HepG2 (cell line): Measurements from ENCODE around the gene ALKBH5. TPM values are rescaled to one million over a fixed set of nuclear protein-coding genes. Genes with fewer than 3 reads are reported as not detected.
A peak's percentile ranks its signal among the peaks of the same experiment; 100 is the strongest.

Experiments used
- CBX1 ChIP-seq: IDR thresholded peaks from one replicate; pipeline ENCODE4 v1.6.1; 2016; ENCODE audit warnings: antibody characterized with exemption, low read depth
- CCDC6 ChIP-seq: sonication (generic); formaldehyde crosslinking; IDR thresholded peaks from 2 replicates; pipeline ENCODE4 v1.8.1; 2022; ENCODE audit warnings: mild to moderate bottlenecking, missing genetic modification reagents, moderate library complexity
- CREM ChIP-seq, 2 experiments: sonication (generic) in 1 of 2; formaldehyde crosslinking in 1 of 2; IDR thresholded peaks; 2 replicates each; pipeline versions ENCODE4 v1.4.0 to v1.6.1; 2016 to 2020; ENCODE audit warnings: antibody characterized with exemption in 1 of 2, mild to moderate bottlenecking in 1 of 2, missing genetic modification reagents in 1 of 2
- TARDBP ChIP-seq: sonication (generic); formaldehyde crosslinking; IDR thresholded peaks from 2 replicates; pipeline ENCODE4 v1.8.0; 2022; ENCODE audit warnings: mild to moderate bottlenecking, missing genetic modification reagents
- ZBTB21 ChIP-seq: sonication (generic); formaldehyde crosslinking; IDR thresholded peaks from 2 replicates; pipeline ENCODE4 v1.4.0; 2020; ENCODE audit warnings: missing genetic modification reagents
- ZNF224 ChIP-seq: sonication (generic); formaldehyde crosslinking; IDR thresholded peaks from 2 replicates; pipeline ENCODE4 v1.5.0; 2020; ENCODE audit warnings: mild to moderate bottlenecking, missing genetic modification reagents
- ZNF292 ChIP-seq: sonication (generic); formaldehyde crosslinking; IDR thresholded peaks from 2 replicates; pipeline ENCODE4 v1.8.1; 2022; ENCODE audit warnings: mild to moderate bottlenecking, low read depth, missing genetic modification reagents, borderline replicate concordance
- ZNF749 ChIP-seq: sonication (generic); formaldehyde crosslinking; IDR thresholded peaks from 2 replicates; pipeline ENCODE4 v1.8.0; 2022; ENCODE audit warnings: mild to moderate bottlenecking, missing genetic modification reagents, moderate library complexity, borderline replicate concordance
- ZNF776 ChIP-seq: sonication (generic); formaldehyde crosslinking; IDR thresholded peaks from 2 replicates; pipeline ENCODE4 v1.4.0; 2020; ENCODE audit warnings: mild to moderate bottlenecking, missing genetic modification reagents
- polyA plus RNA-seq, 8 experiments: library from polyadenylated mRNA; depleted of rRNA in 3 of 8; stranded (reverse) in 7 of 8; unstranded in 1 of 8; fragments of >200 nt; fragmentation: Illumina TruSeq in 4 of 8; extraction: Trizol in 4 of 8; gene quantifications; 2 replicates each; pipeline versions ENCODE4 v1.2.1 to v1.2.3, GENCODE V29; 2011 to 2016; ENCODE audit warnings: low read depth in 4 of 8, missing spikeins in 1 of 8, mixed read lengths in 1 of 8; ENCODE audit not compliant: insufficient read depth in 1 of 8
- total RNA-seq, 5 experiments: library from RNA; depleted of rRNA; stranded (reverse); fragments of >200 nt; fragmentation: Illumina TruSeq; extraction: Trizol; gene quantifications; 2 replicates each; pipeline ENCODE4 v1.2.3, GENCODE V29; 2016; ENCODE audit warnings: low read depth in 1 of 5
- TF ChIP-seq, protein P1 (sequence below): sonication (generic); formaldehyde crosslinking; IDR thresholded peaks from 2 replicates; pipeline ENCODE4 v1.5.0; 2020; ENCODE audit warnings: mild to moderate bottlenecking, missing genetic modification reagents
- TF ChIP-seq, protein P2 (sequence below): sonication (generic); formaldehyde crosslinking; IDR thresholded peaks from 2 replicates; pipeline ENCODE4 v1.9.0; 2022; ENCODE audit warnings: missing genetic modification reagents, mild to moderate bottlenecking, borderline replicate concordance
- TF ChIP-seq, protein P3 (sequence below): sonication (generic); formaldehyde crosslinking; IDR thresholded peaks from 2 replicates; pipeline ENCODE4 v1.9.0; 2021; ENCODE audit warnings: missing genetic modification reagents, borderline replicate concordance
- TF ChIP-seq, protein P4 (sequence below), 2 experiments: sonication (generic) in 1 of 2; formaldehyde crosslinking in 1 of 2; IDR thresholded peaks; 2 replicates each; pipeline versions ENCODE4 v1.4.0 to v1.6.1; 2018 to 2020; ENCODE audit warnings: missing genetic modification reagents in 2 of 2, borderline replicate concordance in 1 of 2, low read depth in 1 of 2, mild to moderate bottlenecking in 1 of 2, missing biosample characterization in 1 of 2
- TF ChIP-seq, protein P5 (sequence below): IDR thresholded peaks from 2 replicates; pipeline ENCODE4 v1.6.1; 2018; ENCODE audit warnings: missing genetic modification reagents

Gene ALKBH5
- total and polyA plus RNA-seq, 2 of the 13 experiments (the other 11 are each of a cell fraction or from before 2014, with no cell fraction given) = 68.9 to 76.9 TPM

DNA sequence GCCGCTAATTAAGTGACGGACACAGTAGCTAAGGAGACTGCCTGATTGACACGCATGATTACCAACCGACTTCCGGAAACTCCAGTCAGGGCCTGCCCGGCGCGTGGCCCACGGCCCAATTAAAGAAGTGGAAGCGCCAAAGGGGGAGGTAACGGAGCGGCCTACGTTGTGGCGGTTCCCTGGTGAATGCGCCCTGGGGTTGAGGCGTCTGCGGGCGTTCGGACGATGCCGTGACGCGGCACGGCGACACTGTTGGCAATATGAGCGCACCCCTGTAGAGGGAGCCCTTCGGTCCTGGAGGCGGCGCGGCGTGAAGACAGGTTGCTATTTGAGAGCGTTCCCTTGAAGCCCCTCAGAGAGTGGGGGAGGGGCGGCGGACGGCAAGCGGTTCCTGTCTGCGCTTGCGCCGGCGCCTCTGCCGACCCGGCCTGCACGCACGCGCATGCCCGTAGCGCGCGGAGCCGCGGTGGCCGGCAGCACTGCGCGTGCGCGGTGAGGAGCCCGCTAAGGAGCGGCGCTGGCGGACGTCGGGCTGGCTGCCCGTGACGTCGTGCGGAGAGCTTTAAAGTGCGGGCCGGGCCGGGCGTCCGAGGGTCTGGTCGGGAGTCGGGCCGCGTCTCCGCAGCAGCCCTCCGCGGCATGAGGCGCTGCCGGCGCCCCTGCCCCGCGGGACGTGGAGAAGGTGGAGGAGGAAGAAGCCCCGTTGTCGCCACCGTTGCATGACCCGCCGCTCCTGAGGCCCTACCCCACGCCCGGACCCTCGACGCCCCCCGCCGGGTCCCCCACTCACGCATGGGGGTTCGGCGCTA lies at the start of gene ALKBH5 (continued):
- TF ChIP-seq, protein P1, sequence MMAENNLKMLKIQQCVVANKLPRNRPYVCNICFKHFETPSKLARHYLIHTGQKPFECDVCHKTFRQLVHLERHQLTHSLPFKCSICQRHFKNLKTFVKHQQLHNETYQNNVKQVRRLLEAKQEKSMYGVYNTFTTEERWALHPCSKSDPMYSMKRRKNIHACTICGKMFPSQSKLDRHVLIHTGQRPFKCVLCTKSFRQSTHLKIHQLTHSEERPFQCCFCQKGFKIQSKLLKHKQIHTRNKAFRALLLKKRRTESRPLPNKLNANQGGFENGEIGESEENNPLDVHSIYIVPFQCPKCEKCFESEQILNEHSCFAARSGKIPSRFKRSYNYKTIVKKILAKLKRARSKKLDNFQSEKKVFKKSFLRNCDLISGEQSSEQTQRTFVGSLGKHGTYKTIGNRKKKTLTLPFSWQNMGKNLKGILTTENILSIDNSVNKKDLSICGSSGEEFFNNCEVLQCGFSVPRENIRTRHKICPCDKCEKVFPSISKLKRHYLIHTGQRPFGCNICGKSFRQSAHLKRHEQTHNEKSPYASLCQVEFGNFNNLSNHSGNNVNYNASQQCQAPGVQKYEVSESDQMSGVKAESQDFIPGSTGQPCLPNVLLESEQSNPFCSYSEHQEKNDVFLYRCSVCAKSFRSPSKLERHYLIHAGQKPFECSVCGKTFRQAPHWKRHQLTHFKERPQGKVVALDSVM = 0 out of 2 replicates have a peak, but pooled peaks have one; percentile 11
- TF ChIP-seq, protein P2, sequence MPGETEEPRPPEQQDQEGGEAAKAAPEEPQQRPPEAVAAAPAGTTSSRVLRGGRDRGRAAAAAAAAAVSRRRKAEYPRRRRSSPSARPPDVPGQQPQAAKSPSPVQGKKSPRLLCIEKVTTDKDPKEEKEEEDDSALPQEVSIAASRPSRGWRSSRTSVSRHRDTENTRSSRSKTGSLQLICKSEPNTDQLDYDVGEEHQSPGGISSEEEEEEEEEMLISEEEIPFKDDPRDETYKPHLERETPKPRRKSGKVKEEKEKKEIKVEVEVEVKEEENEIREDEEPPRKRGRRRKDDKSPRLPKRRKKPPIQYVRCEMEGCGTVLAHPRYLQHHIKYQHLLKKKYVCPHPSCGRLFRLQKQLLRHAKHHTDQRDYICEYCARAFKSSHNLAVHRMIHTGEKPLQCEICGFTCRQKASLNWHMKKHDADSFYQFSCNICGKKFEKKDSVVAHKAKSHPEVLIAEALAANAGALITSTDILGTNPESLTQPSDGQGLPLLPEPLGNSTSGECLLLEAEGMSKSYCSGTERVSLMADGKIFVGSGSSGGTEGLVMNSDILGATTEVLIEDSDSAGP (CRISPR knock-in tag) = peak; percentile 96
- TF ChIP-seq ZNF224 (CRISPR knock-in tag) = no peak
- TF ChIP-seq, protein P3, sequence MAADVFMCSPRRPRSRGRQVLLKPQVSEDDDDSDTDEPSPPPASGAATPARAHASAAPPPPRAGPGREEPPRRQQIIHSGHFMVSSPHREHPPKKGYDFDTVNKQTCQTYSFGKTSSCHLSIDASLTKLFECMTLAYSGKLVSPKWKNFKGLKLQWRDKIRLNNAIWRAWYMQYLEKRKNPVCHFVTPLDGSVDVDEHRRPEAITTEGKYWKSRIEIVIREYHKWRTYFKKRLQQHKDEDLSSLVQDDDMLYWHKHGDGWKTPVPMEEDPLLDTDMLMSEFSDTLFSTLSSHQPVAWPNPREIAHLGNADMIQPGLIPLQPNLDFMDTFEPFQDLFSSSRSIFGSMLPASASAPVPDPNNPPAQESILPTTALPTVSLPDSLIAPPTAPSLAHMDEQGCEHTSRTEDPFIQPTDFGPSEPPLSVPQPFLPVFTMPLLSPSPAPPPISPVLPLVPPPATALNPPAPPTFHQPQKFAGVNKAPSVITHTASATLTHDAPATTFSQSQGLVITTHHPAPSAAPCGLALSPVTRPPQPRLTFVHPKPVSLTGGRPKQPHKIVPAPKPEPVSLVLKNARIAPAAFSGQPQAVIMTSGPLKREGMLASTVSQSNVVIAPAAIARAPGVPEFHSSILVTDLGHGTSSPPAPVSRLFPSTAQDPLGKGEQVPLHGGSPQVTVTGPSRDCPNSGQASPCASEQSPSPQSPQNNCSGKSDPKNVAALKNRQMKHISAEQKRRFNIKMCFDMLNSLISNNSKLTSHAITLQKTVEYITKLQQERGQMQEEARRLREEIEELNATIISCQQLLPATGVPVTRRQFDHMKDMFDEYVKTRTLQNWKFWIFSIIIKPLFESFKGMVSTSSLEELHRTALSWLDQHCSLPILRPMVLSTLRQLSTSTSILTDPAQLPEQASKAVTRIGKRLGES (CRISPR knock-in tag) = no peak
- TF ChIP-seq ZNF749 (CRISPR knock-in tag) = no peak; the same call in 1 of the 2 replicates
- TF ChIP-seq ZBTB21 (CRISPR knock-in tag) = peak; percentile 11; the same call in 1 of the 2 replicates
- TF ChIP-seq CCDC6 = peak; percentile 68; the same call in 1 of the 2 replicates
- peak; percentile 34; the same call in 1 of the 2 replicates for TF ChIP-seq TARDBP (CRISPR knock-in tag)
- TF ChIP-seq, protein P4, sequence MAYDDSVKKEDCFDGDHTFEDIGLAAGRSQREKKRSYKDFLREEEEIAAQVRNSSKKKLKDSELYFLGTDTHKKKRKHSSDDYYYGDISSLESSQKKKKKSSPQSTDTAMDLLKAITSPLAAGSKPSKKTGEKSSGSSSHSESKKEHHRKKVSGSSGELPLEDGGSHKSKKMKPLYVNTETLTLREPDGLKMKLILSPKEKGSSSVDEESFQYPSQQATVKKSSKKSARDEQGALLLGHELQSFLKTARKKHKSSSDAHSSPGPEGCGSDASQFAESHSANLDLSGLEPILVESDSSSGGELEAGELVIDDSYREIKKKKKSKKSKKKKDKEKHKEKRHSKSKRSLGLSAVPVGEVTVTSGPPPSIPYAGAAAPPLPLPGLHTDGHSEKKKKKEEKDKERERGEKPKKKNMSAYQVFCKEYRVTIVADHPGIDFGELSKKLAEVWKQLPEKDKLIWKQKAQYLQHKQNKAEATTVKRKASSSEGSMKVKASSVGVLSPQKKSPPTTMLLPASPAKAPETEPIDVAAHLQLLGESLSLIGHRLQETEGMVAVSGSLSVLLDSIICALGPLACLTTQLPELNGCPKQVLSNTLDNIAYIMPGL (CRISPR knock-in tag; IDR thresholded peaks at IDR 0.05; ENCODE audit: borderline replicate concordance in 1 of 2, low read depth in 1 of 2) = peak in 1 of 2 experiments; percentile 72; a peak in 3 of 4 replicates
- TF ChIP-seq CBX1 = no peak
- no peak for TF ChIP-seq ZNF292 (CRISPR knock-in tag)
- TF ChIP-seq, protein P5, sequence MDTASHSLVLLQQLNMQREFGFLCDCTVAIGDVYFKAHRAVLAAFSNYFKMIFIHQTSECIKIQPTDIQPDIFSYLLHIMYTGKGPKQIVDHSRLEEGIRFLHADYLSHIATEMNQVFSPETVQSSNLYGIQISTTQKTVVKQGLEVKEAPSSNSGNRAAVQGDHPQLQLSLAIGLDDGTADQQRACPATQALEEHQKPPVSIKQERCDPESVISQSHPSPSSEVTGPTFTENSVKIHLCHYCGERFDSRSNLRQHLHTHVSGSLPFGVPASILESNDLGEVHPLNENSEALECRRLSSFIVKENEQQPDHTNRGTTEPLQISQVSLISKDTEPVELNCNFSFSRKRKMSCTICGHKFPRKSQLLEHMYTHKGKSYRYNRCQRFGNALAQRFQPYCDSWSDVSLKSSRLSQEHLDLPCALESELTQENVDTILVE (CRISPR knock-in tag) = 0 out of 2 replicates have a peak, but pooled peaks have one; percentile 4
- peak; percentile 20; the same call in 1 of the 2 replicates for TF ChIP-seq ZNF776 (CRISPR knock-in tag)
- peak; percentile 85 for TF ChIP-seq CREM (IDR thresholded peaks at IDR 0.05)
- no peak for TF ChIP-seq CREM (CRISPR knock-in tag; IDR thresholded peaks at IDR 0.05)
